Hepatocyte (in vitro differentiated cells): ENCODE results near the gene VPS41.

Experiments used
- CTCF ChIP-seq: fragments of 200-600 bp; sonication (generic); IDR thresholded peaks from 2 replicates; pipeline ENCODE4 v1.5.1; 2016; ENCODE audit warnings: antibody characterized with exemption, mild to moderate bottlenecking; ENCODE audit not compliant: poor library complexity
- EZH2 ChIP-seq: fragments of 200-600 bp; sonication (generic); IDR thresholded peaks from 2 replicates; pipeline ENCODE4 v1.6.1; 2016; ENCODE audit warnings: antibody characterized with exemption, mild to moderate bottlenecking, borderline replicate concordance
- EZH2phosphoT487 ChIP-seq: fragments of 200-600 bp; sonication (generic); IDR thresholded peaks from one replicate; pipeline ENCODE4 v1.6.1; 2018; ENCODE audit warnings: antibody characterized with exemption, mild to moderate bottlenecking, low read depth, moderate library complexity; ENCODE audit not compliant: unreplicated experiment, severe bottlenecking

DNA sequence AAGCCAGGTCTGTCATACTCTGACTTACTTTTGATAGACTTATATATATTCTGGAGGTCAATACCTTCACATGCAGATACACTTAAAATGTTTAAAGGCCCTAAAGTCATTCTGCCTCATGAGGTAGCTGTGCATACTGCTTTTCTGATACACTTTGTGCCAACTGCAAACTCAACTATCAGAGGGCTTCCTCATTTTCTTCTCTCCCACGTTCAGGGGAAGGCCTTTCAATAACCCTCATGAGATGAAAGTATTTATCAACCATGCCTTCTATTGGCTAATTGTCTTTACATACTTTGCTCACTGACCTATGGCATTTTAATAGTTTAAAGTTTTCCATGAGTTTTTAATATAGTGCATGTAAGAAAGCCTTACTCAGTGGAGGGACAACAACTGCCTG lies 165.1 kb downstream of the VPS41 start:
- TF ChIP-seq EZH2phosphoT487 = no peak
- no peak for TF ChIP-seq CTCF
- TF ChIP-seq EZH2 = no peak
